ENCODE results near the gene EHBP1L1.
"Not testable (repeated sequence)": the region's sequence is repeated elsewhere in the genome, so short reads cannot be mapped to it uniquely, and the experiment has no call there.

EHBP1L1 gene

DNA sequence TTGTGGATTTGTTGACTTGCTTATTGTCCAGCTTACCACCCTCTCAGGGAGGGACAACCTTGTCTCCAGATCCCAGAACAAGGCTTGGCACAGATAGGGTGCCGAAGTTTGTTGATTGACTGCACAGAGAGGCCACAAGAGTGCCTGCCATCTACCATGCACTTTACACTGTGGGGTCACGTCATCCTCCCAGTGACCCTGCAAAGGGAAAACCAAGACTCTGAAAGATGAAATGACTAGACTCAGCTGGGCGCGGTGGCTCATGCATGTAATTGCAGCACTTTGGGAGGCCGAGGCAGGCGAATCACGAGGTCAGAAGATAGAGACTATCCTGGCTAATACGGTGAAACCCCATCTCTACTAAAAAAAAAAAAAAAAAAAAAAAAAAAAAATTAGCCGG lies 13.1 kb upstream of the EHBP1L1 start:
- DNase-seq: no peak

DNA sequence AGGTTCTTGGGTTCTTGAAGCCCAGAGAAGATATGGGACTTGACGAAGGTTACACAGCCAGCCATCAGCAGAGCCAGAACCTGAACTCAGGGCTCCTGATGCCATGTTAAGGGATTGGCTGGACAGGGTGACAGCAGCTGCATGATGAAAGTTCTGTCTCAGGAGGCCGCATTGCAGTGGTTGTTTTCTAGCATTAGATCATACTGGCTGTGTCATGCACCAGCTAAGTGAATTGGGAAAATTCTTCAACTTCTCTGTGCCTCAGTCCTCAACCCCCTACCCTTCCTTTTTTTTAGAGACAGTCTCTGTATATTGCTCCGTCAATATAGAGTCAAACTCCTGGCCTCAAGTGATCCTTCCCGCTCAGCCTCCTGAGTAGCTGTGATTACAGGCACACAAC lies 12.3 kb upstream of the EHBP1L1 start:
- DNase-seq: peak; percentile 49

DNA sequence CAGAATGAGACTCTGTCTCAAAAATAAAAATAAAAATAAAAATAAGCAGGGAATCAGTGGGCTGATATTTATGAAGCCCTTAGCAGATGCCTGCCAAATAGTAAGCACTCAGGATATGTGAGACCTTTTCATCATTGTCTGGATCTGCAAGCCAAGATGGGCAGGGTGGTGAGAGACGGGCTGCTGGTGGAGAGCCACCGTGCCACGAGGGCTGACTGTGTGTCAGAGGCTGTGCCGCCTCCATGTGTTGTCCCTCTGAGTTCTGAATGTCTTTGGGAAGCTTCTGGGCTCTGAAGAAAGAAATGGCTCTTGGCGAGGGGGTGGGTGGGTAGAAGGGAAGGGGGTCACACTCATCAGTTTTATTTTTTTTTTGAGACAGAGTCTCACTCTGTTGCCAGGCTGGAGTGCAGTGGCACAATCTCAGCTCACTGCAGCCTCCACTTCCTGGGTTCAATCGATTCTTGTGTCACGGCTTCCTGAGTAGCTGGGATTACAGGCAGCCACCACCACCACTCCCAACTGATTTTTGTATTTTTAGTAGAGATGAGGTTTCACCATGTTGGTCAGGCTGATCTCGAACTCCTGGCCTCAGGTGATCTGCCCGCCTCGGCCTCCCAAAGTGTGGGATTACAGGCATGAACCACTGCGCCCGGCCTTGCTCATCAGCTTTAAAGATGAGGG lies 10.8 kb upstream of the EHBP1L1 start:
- not testable (repeated sequence) for DNase-seq

DNA sequence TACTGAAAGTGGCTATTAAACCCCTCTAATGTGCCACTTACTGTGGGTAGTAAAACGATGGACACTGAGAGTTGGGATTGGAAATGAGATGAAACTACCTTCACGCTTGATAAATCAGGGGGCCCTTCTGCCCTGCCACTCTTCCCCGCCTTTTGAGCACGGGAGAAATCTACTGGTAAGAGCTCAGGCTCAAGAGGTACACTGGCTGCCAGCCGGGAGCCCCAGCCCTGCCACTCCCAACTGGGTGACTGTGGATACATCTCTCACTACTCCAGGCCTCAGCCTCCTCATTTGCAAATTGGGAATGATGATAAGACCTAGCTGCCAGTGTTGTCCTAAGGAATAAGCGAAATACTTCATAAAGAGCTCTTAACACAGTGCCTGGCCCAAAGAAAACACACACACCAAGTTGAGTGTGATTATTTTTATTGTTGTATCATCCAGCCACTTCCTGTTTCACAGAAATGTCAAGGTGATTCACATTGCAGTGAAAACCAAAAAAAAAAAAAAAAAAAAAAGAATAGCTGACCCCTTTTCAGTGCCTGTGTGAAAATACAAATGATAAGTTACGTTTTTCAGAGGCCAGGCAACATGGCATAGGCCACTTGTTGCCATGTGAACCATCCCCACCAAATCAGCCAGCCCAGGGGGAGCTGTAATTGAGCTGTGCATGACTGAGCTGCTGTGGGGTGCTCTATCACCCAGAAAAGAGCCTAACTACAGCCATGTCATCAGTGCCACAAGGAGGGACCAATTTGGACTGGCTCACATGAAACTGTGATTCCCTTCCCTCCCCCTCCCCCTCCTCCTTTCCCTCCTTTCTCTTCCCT lies 10.0 kb upstream of the EHBP1L1 start:
- peak; percentile 19 for DNase-seq

DNA sequence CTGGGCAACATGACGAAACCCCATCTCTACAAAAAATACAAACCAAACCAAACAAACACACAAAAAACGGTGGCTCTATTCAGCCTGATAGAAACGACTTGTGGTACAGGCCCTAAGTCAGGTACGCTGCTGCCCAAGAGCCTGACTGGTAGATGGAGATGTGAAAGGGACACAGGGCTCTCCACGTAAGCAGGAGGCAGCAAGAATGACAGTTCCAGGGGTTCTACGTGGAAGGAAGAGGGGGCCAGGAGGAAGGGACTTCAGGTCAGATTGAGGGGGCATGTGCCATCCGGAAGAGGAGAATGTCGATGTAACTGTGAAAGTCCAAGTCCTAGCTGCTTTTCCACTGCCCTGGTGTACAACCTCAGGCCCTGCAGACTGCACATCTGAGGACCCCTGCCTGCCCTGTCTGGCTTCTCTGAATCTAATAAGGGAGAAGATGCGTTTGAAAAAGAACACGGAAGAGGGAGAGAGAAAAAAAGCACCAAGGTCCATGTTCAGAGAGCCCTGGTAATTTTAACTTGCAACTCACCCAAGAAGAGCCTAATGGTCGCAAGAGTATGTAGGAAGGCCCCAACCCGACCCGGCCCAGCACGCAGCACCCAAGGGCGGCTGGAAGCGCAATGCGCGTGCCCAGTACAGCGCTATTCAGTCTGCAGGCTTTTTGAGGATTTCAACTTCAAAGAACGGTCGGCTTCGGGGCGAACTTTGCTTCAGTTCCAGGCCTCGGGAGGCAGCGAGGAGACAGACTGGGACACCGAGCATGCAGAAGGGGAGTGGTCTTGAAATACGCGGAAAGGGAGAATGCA lies 6.5 kb upstream of the EHBP1L1 start:
- DNase-seq: no peak

DNA sequence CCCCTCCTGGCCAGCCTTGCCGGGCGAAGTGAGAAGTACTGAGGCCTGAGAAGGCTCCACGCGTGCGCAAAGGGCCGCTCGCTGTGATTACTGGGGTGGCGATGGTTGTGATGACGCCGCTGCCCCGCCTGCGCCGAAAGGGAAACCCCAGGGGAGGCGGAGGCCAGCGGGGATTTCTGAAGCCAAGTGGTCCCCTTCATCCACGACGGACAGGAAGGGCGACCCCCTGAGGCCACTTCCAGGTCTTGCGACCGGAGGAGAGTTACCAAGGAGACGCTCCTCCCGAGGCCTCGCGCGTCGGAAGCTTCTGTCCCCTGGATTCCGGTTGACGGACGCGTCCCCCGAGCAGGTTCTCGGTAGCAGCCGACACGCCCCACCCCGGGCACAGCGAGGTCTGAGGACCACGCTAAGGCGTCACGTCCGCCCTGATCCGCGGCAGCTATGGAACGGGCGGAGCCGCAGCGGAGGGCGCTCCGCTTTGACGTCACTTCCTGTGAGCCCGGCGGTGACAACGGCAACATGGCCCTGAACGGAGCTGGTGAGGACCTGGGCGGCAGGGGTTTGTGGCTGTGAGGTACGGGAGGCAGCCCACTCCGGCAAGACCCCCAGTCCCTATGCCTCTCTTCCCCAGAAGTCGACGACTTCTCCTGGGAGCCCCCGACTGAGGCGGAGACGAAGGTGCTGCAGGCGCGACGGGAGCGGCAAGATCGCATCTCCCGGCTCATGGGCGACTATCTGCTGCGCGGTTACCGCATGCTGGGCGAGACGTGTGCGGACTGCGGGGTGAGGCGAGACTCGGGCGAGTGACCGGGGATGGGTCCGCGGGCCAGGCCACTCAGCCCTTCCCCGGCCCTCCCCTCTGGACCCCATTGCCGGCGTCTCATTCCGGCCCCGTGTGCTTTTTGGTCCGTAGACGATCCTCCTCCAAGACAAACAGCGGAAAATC lies 5.6 kb upstream of the EHBP1L1 start, which contains the start of gene ZNRD2:
Gene ZNRD2 (plus strand): TSS at position 505 of the 946 bp plus-strand sequence. CDS start 15 bp downstream, at position 520.
- DNase-seq: peak; percentile 99

DNA sequence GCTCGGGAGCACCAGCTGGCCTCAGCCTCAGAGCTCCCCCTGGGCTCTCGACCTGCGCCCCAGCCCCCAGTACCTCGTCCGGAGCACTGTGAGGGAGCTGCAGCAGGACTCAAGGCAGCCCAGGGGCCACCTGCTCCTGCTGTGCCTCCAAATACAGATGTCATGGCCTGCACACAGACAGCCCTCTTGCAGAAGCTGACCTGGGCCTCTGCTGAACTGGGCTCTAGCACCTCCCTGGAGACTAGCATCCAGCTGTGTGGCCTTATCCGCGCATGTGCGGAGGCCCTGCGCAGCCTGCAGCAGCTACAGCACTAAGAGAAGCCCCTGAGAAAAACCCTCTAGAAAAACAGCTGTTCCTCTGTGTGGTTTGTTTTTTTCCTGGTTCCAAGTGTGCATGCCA lies 4.4 kb upstream of the EHBP1L1 start:
- DNase-seq: no peak

DNA sequence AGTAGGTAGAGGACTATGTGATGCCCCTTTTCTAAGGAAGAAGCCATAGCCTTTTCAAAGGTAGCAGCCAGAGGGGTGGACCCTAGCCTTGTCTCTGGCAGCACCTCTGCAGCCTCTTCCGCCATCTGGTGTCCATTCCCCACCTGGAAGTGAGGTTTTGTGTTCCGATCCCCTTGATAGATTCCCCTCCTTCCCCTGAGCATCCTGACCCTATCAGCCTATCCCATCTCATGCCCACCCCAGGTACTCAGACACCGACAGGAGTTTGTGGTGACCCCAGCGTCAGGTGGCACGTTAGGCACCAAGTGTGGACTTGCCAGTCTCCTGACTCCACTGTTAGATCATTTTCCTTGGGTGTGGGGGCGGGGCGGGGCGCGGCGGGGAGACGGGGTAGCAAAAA lies 3.9 kb upstream of the EHBP1L1 start:
- peak; percentile 12 for DNase-seq

DNA sequence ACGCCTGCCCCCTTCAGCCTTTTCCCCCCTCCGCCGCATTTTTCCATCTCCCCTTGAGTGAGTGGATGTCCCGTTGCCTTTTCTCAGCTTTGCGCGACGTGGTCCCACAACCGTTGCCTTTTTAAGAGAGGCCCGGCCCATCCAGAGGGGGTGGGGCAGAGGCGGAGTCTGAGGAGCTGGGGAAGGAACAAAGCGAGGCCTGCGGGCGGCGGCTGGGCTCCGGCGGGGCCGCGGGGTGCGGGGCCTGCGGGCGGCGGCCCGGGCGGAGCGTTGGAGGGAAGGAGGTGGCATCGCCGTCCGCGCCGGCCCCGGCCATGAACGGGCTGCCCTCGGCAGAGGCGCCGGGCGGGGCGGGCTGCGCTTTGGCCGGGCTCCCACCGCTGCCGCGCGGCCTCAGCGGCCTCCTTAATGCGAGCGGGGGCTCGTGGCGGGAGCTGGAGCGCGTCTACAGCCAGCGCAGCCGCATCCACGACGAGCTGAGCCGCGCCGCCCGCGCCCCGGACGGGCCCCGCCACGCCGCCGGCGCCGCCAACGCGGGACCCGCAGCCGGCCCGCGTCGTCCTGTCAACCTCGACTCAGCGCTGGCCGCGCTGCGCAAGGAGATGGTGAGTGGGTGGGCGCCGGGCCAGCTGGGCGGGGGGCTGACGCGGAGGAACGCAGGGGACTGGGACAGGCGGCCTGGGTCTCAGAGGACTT lies 3.3 kb upstream of the EHBP1L1 start, which contains the start of gene FAM89B:
Gene FAM89B (plus strand): TSS at position 183 of the 696 bp plus-strand sequence. CDS start 132 bp downstream, at position 315.
- DNase-seq: peak; percentile 85

DNA sequence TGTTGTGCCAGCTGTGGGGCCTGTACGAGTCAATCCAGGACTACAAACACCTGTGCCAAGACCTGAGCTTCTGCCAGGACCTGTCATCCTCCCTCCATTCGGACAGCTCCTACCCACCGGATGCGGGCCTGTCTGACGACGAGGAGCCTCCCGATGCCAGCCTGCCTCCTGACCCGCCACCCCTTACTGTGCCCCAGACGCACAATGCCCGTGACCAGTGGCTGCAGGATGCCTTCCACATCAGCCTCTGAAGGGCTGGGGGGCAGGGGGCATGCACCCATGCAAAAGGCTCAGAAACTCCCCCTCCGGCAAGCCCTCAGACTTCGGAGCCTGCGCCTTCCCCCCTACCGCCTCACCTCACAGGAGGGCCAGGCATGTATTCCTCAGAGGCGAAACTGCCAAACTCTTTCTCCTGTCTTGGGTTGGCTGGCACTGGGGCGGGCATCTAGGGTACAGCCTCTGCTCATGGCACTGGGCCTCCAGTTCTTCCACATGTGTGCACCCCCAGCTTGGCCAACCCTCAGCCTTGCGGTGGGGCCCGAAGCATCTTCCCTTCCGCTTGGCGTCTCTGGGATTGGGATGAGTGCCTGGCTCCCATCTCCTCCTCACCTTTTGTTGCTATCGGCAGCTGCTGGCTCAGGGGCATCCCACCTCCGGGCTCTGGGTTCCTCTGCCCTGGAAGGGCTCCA lies 2.3 kb upstream of the EHBP1L1 start:
- DNase-seq: no peak

DNA sequence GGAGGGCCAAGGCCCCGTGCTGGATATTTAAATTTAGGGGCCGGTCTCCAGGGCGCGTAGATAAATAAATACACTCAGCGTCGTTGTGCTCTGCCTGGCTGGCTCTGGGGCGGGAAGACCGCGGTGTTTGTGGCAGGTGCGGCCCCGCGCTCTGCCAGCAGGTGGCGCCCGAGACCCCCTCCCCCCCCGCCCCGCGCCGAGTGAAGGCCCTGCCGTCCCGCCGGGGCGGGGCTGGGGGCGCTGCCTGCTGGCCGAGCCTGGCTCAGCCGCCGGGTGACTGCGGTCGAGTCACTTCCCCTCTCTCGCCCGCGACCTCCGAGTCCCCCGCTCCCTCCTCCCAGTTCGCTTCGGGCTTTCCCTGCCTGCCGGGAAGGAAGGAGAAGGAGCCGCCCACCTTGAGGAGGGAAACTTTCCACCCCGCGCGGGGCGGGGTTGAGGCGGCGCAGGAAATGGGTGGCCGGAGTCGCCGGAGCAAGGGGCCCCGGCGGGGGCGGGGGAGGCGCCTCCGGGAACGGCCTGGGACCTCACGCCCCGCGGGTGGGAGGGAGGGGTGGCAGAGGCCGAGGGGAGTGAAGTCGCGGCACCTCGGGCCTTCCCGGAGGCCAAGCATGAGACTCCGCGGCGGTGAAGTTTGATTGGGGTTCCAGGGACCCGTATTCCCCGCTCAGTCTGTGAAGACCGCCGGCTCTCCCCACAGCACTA lies 1.6 kb upstream of the EHBP1L1 start:
- peak; percentile 99 for DNase-seq

DNA sequence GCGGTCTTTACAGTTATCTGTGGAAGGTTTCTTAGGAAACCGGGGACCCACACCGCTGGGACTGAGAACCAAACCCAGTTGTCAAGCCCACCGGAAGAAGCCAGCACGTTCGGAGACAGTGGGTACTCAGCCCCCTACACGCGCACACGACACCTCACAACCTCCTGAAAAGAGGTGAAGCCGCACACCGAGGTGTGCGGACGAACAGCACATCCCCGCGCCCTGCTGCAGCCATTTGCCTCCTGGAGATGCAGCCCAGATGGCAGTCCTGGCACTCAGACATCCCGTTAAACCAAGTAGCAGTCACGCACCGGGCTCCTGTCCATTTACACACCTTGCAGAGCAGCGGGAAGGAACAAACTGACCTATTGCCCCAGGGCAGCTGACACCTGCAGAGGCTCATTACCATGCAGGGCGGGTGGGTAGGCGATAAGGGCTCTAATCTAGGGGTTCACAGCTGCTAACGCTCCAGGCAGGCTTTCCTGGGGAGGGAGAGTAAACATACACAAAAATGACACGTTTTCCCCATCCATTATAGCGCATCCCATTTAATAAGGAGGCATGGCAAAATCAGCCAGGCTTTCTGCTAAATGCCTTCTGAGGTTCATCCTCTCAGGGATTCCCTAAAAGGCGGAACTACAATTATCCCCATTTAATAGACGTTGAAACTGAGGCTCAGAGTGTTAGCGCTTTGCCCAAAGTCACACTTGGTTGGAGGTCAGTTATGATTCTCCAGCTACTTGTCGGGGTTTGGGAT lies 864 bp upstream of the EHBP1L1 start:
- no peak for DNase-seq

DNA sequence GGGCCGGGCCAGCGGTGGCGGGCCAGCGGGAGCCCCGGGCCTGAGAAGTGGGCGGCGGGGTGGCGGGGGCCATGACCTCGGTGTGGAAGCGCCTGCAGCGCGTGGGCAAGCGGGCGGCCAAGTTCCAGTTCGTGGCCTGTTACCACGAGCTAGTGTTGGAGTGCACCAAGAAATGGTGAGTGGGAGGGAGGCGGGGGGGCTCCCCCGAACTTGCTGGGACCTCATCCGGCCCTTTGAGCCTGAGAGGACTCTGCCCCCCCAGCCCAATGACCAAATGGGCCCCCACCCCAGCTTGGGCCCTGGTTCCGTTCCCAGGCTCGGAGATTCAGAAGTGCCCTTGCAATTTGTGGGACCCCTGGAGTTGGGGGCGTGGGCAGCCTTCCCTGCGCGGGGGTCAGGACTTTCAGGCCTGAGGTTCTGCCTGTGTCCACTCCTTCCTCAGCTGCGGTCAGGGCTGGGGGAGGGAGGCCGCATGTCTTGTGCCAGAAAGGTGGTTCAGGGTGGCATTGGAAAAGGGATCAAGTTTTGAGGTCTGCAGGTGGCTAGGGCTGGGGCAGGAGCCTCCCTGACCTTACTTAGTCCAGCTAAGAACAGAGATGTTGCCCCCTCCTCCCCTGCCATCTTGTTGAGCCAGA lies 496 bp downstream of the EHBP1L1 start:
- DNase-seq: peak; percentile 44

DNA sequence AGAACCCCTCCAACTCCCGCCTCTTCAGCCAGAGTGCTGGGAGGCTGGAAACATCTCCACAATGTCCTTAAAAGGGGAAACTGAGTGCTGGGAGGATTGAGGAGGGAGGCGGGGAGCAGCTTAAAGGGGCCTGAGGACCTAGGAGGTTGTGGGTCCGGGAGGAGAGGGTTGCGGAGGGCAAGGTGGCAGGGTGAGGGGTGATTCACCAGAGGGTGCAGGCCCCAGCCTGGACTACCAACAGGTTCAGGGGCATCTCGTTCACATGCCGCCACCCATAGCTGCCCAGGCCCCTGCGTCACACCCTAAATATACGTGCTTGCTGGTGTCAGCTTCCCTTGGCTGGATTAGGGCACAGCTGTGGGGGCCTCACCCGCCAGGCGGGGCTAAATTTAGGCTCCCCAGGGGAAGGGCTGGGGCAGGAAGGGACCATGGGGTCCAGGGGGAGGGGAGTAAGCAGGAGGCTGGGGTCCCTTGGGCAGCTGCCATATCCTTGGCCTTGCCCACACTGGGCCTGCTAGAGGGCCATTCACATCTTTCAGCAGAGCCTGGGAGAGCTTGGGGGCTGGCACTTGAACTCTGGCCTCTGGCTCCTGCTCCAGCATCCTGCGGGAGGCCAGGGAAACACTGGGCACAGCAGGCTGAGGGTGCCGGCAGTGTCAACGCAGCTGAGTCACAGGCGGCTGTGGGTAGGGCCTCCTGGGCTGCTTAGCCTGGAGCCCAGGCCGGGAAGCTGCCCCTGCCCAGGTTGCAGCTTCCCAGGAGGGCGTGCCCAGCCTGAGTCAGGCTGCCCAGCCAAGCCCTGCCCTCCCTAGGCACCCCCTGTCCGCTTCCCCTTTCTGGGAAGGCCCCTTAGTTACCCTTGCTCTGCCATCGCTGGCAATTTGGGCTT lies 1.3 kb downstream of the EHBP1L1 start:
- DNase-seq: peak; percentile 97

DNA sequence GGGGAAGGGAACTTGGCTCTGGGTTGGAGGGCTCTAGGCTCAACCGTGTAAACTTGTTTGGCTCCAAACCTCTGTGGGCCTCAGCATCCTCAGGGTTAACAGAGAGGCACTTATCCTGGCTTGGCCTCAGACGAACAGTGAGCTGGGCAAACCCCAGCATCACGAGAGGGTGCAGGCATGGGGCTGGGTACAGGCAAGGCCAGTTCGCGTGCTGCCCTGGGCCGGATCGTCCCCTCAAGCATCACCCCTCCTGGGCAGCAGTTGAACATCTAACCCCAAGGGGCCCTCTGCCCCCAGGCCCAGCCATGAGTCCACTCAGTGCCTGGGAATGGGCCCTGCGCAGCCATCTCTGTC lies 1.9 kb downstream of the EHBP1L1 start:
- DNase-seq: no peak

DNA sequence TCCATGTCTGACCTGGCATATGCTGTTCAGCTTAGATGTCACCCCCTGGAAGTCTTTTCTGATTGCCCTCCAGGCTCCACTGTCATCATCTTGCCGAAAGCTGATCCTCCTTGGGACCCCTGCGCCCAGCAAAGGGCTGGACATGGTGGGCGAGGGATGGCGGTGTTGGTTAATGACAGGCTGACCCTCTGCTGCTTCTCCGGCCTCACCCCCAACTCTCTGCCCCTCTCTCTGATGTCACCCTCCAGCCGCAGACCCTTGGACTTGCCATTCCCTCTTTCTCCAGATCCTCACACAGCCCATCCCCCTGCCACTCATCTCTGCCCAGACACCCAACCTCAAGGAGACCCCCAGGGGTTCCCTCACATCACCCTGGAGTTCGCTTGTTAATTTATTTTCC lies 2.3 kb downstream of the EHBP1L1 start:
- no peak for DNase-seq

DNA sequence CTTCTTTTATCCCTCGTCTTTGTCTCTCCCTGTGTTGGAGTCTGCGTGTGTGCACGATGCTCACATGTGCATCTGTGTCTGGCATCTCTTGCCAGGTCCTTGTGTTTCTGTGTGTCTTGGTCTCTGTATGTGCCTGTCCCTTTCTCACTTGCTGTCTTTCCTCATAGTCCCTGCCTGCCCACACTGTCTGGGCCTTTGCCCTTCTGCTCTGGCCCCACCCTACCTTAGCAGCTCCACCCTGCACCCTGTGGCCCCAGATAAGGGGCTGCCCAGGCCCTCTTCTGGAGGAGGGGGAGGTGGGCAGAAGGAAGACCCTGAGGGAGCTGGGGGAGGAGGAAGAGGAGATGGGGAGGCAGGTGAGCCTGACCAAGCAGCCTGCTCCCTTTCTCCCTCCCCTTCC lies 2.8 kb downstream of the EHBP1L1 start:
- DNase-seq: no peak

DNA sequence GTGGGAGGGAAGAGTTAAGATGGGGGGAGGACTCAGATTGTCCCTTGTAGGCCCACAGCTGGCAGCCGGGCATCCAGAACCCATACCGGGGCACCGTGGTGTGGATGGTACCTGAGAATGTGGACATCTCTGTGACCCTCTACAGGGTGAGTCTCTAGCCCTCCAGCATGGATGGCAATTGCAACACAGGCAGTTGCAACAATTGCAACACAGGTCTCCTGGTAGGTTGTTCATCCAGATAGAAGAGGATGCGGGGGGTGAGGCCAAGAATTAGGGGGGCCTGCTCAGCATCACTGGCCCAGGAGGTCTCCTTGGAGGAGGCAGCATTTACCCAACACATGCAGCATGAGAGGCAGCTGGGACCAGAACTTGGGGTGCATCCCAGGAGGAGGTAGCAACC lies 3.4 kb downstream of the EHBP1L1 start:
- DNase-seq: no peak
